Fibroblast of mammary gland (primary cell): ENCODE measurements around the gene OR4K15.

Experiments used
- DNase-seq: peaks from one replicate; pipeline ENCODE4 v3.0.0-alpha.2; 2010; ENCODE audit warnings: low read depth
- H3K4me3 ChIP-seq: 2 replicates; pipeline ENCODE4 v1.5.1; 2011; ENCODE audit warnings: low read depth, mild to moderate bottlenecking, low read length, moderate library complexity; ENCODE audit not compliant: control insufficient read depth
- TF ChIP-seq, protein P1 (sequence below): conservative IDR thresholded peaks from 2 replicates; pipeline ENCODE4 v1.5.1; 2011; ENCODE audit warnings: low read depth, low read length, inconsistent platforms; ENCODE audit not compliant: control insufficient read depth, insufficient read depth

OR4K15 gene

DNA sequence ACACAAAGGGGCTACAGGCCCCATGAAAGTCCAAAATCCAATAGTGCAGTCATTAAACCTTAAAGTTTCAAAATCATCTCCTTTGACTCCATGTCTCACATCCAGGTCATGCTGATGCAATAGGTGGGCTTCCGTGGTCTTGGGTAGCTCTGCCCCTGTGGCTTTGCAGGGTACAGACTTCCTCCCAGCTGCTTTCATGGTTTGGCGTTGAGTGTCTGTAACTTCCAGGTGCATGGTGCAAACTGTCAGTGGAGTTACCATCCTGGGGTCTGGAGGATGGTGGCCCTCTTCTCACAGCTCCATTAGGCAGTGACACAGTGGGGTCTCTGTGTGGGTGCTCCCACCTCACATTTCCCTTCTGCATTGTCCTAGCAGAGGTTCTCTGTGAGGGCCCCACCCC is 18.0 kb downstream of the OR4K15 start:
- H3K4me3 ChIP-seq = no peak overlapping the region
- DNase-seq = no peak
- TF ChIP-seq, protein P1, sequence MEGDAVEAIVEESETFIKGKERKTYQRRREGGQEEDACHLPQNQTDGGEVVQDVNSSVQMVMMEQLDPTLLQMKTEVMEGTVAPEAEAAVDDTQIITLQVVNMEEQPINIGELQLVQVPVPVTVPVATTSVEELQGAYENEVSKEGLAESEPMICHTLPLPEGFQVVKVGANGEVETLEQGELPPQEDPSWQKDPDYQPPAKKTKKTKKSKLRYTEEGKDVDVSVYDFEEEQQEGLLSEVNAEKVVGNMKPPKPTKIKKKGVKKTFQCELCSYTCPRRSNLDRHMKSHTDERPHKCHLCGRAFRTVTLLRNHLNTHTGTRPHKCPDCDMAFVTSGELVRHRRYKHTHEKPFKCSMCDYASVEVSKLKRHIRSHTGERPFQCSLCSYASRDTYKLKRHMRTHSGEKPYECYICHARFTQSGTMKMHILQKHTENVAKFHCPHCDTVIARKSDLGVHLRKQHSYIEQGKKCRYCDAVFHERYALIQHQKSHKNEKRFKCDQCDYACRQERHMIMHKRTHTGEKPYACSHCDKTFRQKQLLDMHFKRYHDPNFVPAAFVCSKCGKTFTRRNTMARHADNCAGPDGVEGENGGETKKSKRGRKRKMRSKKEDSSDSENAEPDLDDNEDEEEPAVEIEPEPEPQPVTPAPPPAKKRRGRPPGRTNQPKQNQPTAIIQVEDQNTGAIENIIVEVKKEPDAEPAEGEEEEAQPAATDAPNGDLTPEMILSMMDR = no peak

DNA sequence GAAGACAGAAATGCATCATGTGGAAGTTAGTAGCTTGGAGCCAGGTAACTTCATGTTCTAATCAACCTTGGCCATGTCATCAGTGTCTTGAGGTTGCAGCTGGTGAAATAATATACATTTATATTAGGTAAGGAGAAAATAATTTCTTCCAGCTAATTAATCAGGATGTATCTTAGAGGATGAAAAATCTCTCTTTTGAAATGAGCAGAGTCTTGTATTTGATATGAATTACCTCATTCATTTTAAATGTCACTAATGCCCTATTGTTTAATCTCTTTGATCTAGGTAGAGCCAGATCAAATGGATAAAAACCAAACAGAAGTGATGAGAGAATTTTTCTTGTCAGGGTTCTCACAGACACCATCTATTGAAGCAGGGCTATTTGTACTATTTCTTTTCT is 26.5 kb downstream of the OR4K15 start, which contains the start of gene OR4Q2:
TSS of gene OR4Q2 (plus strand) at position 301 of the 400 bp plus-strand sequence.
- H3K4me3 ChIP-seq = no peak within 1 kb of the TSS
- TF ChIP-seq, protein P1 = no peak
- no peak for DNase-seq

DNA sequence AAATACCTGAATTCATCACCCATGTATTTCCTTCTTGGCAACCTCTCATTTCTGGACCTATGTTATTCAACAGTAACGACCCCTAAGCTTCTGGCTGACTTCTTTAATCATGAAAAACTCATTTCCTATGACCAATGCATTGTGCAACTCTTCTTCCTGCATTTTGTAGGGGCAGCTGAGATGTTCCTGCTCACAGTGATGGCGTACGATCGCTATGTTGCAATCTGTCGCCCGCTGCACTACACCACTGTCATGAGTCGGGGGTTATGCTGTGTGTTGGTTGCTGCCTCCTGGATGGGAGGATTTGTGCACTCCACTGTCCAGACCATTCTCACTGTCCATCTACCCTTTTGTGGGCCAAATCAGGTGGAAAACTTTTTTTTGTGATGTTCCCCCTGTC is 26.9 kb downstream of the OR4K15 start:
- TF ChIP-seq, protein P1 = no peak
- no peak for DNase-seq
- no peak overlapping the region for H3K4me3 ChIP-seq

DNA sequence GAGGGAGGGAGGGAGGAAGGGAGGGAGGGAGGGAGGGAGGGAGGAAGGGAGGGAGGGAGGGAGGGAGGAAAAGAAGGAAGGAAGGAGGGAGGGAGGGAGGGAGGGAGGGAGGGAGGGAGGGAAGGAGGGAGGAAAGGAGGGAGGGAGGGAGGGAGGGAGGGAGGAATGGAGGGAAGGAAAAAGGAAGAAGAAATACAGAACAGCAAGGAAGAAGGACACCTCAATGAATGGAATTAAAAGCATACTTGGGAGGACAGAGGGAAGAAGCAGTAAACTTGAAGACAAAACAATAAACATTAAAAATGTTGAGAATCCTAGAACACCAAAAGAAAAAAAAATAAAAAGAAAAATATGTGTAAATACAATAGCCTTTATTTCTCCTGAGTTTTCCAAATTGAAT is 32.8 kb downstream of the OR4K15 start:
- TF ChIP-seq, protein P1 = no peak
- H3K4me3 ChIP-seq = no peak overlapping the region
- no peak for DNase-seq

DNA sequence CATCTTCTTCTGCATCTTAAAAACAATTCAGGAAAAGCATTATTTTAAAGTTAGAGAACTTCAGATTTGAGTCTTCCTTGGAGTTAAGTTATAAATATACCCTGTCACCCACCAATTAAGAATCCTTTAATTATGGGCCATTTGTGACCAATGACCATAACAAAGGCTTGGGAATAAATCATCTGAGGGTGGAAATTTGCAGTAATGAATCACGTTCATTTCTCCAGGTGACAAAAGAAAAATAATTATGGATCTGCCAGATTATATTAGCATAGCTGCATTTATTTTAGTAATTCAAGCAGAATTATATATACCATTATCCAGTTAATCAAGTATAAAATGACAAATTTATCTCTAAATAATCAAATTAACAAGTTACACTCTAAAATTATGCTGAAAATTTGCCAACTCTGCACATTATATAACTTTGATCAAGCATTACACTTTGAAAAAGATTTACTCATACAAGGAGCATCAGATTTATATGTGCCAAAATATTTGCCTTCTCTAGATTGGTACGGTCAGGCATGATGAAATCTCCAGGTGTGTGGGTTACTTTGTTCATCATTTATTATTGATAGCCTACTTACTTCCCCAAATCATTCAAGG is 44.0 kb downstream of the OR4K15 start, which contains the start of gene OR4K14:
TSS of gene OR4K14 (minus strand) at position 51 of the 609 bp plus-strand sequence. CDS start 4,114 bp downstream, outside the sequence.
- no peak within 1 kb of the TSS for H3K4me3 ChIP-seq
- no peak for DNase-seq
- TF ChIP-seq, protein P1 = no peak
